Measurements from ENCODE around the gene STXBP1. TPM values are rescaled to one million over a fixed set of nuclear protein-coding genes. Genes with fewer than 3 reads are reported as not detected.
A peak's percentile ranks its signal among the peaks of the same experiment; 100 is the strongest.

Gene STXBP1
- total and polyA plus RNA-seq, 2 of the 13 experiments (the other 11 are each of a cell fraction or from before 2014, with no cell fraction given) = 2.9 TPM

DNA sequence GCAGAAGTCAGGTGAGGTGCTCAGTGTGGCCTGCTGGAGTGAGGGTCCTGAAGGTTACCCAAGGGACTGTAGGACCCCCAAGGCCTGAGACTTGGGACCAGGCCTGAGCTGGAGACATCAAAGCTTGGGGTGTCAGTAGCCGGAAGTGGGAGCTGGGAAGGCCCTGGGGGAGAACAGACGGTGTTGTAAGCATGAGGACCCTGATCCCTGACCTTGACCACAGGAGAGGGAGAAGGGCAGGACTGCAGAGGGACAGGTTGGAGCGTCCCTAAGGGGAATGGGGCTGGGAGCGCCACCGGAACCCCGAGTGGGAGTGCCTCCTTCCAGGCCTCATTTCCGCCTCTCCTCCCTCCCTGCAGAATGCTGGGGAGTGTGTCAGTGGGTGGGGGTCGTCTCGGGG is 104.3 kb downstream of the STXBP1 start (continued):
- TF ChIP-seq, protein P1, sequence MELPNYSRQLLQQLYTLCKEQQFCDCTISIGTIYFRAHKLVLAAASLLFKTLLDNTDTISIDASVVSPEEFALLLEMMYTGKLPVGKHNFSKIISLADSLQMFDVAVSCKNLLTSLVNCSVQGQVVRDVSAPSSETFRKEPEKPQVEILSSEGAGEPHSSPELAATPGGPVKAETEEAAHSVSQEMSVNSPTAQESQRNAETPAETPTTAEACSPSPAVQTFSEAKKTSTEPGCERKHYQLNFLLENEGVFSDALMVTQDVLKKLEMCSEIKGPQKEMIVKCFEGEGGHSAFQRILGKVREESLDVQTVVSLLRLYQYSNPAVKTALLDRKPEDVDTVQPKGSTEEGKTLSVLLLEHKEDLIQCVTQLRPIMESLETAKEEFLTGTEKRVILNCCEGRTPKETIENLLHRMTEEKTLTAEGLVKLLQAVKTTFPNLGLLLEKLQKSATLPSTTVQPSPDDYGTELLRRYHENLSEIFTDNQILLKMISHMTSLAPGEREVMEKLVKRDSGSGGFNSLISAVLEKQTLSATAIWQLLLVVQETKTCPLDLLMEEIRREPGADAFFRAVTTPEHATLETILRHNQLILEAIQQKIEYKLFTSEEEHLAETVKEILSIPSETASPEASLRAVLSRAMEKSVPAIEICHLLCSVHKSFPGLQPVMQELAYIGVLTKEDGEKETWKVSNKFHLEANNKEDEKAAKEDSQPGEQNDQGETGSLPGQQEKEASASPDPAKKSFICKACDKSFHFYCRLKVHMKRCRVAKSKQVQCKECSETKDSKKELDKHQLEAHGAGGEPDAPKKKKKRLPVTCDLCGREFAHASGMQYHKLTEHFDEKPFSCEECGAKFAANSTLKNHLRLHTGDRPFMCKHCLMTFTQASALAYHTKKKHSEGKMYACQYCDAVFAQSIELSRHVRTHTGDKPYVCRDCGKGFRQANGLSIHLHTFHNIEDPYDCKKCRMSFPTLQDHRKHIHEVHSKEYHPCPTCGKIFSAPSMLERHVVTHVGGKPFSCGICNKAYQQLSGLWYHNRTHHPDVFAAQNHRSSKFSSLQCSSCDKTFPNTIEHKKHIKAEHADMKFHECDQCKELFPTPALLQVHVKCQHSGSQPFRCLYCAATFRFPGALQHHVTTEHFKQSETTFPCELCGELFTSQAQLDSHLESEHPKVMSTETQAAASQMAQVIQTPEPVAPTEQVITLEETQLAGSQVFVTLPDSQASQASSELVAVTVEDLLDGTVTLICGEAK (IDR thresholded peaks at IDR 0.05) = no peak
- TF ChIP-seq, protein P1 (CRISPR knock-in tag; IDR thresholded peaks at IDR 0.05) = no peak
- TF ChIP-seq KLF11 (CRISPR knock-in tag; IDR thresholded peaks at IDR 0.05) (no peak), CEBPG (CRISPR knock-in tag; IDR thresholded peaks at IDR 0.05) (0 out of 2 replicates have a peak, but pooled peaks have one; percentile 14)
- TF ChIP-seq, protein P2, sequence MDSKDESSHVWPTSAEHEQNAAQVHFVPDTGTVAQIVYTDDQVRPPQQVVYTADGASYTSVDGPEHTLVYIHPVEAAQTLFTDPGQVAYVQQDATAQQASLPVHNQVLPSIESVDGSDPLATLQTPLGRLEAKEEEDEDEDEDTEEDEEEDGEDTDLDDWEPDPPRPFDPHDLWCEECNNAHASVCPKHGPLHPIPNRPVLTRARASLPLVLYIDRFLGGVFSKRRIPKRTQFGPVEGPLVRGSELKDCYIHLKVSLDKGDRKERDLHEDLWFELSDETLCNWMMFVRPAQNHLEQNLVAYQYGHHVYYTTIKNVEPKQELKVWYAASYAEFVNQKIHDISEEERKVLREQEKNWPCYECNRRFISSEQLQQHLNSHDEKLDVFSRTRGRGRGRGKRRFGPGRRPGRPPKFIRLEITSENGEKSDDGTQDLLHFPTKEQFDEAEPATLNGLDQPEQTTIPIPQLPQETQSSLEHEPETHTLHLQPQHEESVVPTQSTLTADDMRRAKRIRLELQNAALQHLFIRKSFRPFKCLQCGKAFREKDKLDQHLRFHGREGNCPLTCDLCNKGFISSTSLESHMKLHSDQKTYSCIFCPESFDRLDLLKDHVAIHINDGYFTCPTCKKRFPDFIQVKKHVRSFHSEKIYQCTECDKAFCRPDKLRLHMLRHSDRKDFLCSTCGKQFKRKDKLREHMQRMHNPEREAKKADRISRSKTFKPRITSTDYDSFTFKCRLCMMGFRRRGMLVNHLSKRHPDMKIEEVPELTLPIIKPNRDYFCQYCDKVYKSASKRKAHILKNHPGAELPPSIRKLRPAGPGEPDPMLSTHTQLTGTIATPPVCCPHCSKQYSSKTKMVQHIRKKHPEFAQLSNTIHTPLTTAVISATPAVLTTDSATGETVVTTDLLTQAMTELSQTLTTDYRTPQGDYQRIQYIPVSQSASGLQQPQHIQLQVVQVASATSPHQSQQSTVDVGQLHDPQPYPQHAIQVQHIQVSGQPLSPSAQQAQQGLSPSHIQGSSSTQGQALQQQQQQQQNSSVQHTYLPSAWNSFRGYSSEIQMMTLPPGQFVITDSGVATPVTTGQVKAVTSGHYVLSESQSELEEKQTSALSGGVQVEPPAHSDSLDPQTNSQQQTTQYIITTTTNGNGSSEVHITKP (CRISPR knock-in tag; IDR thresholded peaks at IDR 0.05; ENCODE audit: low read depth) = no peak

All from HepG2 (cell line).